ENCODE measurements around the gene LAMA3. TPM values are rescaled to one million over a fixed set of nuclear protein-coding genes. Genes with fewer than 3 reads are reported as not detected.

LAMA3 gene
- total RNA-seq, 1 experiment from 2014 or later = 8.1 TPM

DNA sequence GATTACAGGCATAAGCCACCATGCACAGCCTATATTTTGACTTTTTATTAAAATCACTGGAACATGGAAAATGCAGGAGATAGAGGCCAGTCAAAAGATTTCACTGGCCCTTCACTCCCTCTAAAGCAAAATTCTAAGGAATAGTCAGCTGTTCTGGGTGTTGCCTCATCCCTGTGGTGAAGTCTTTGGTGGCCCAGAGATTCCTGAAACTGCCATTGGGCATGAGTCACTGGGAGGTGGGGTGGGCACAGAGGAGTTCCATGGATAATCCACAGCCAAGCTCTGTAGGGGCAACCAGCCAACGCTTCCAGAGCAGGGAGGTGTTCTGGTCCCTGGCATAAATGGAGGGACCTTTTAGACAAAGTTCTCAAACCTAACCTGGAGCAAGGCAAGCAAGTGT is 235.6 kb downstream of the LAMA3 start:
- no peaks in the 10 kb centered on the region for H3K9me3 ChIP-seq (ENCODE audit: control insufficient read depth, insufficient read depth, low read depth, low read length)
- intact Hi-C loops (cut with micrococcal nuclease; ENCODE audit: unreplicated experiment) (no loop called here), in situ Hi-C loops (cut with HindIII; ENCODE audit: low pct_unique_long_range_greater_than_20kb, low sequenced_read_pairs) (no loop called here)
- ATAC-seq (no peak), DNase-seq (ENCODE audit: low read depth, low spot score) (no peak)
- TF ChIP-seq POLR2AphosphoS5 (IDR thresholded peaks at IDR 0.05; ENCODE audit: low read depth, low read length) (no peak), SIN3A (IDR thresholded peaks at IDR 0.05; ENCODE audit: borderline replicate concordance, insufficient read depth, low read depth, low read length) (no peak), REST (IDR thresholded peaks at IDR 0.05; ENCODE audit: insufficient read depth in 1 of 2, low read depth in 2 of 2, low read length in 1 of 2) (no peak), TCF7L2 (IDR thresholded peaks at IDR 0.05; ENCODE audit: low read depth, low read length) (no peak)
- TF ChIP-seq, protein P1, sequence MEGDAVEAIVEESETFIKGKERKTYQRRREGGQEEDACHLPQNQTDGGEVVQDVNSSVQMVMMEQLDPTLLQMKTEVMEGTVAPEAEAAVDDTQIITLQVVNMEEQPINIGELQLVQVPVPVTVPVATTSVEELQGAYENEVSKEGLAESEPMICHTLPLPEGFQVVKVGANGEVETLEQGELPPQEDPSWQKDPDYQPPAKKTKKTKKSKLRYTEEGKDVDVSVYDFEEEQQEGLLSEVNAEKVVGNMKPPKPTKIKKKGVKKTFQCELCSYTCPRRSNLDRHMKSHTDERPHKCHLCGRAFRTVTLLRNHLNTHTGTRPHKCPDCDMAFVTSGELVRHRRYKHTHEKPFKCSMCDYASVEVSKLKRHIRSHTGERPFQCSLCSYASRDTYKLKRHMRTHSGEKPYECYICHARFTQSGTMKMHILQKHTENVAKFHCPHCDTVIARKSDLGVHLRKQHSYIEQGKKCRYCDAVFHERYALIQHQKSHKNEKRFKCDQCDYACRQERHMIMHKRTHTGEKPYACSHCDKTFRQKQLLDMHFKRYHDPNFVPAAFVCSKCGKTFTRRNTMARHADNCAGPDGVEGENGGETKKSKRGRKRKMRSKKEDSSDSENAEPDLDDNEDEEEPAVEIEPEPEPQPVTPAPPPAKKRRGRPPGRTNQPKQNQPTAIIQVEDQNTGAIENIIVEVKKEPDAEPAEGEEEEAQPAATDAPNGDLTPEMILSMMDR (IDR thresholded peaks at IDR 0.05) = no peak
- no TSS peak for BruUV-seq (replicated peaks)
- H3K4me1 ChIP-seq (ENCODE audit: control insufficient read depth, insufficient read depth, low read length) = no peaks in the 10 kb centered on the region
- CTCF ChIA-PET = no interaction called here
- no peaks in the 10 kb centered on the region for H3K27me3 ChIP-seq (ENCODE audit: control insufficient read depth, insufficient read depth, low read length)
- H3K36me3 ChIP-seq (ENCODE audit: control insufficient read depth, insufficient read depth, low read length) = no peaks in the 10 kb centered on the region
- H3K27ac ChIP-seq (ENCODE audit: low read length) = no peak overlapping the region
- POLR2A ChIA-PET = no interaction called here
- no peak overlapping the region for H3K4me3 ChIP-seq (ENCODE audit: low read depth in 2 of 2, low read length in 2 of 2)

DNA sequence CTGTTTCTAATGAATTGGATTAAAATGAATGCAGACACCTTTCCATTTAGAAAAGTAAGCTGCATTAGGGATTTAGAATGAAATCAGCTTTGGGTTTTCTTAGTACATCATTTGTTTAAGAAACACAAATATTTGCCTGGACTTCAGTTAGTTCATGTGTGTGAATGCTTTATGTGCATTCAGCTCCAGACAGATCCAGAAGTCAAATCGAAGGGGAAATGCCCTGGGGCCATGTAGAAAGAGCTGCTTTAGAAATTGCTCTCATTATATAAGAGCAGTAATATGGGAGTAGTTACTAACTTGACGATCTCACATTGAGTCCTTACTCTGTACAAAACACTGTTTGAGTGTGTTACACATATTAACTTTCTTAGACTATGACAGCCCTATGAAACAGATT is 237.3 kb downstream of the LAMA3 start:
- no peaks in the 10 kb centered on the region for H3K36me3 ChIP-seq (ENCODE audit: control insufficient read depth, insufficient read depth, low read length)
- ChIA-PET CTCF (no interaction called here), POLR2A (interaction anchor here (0.7 kb wide), 1 partner anchor 227 kb away, joined by 3 read pairs; no protein-coding TSS in a partner anchor)
- intact Hi-C loops (cut with micrococcal nuclease; ENCODE audit: unreplicated experiment) = no loop called here
- no peak overlapping the region for H3K4me3 ChIP-seq (ENCODE audit: low read depth in 2 of 2, low read length in 2 of 2)
- no peak overlapping the region for H3K27ac ChIP-seq (ENCODE audit: low read length)
- H3K27me3 ChIP-seq (ENCODE audit: control insufficient read depth, insufficient read depth, low read length) = no peaks in the 10 kb centered on the region
- no peak for ATAC-seq
- BruUV-seq (replicated peaks) = no TSS peak
- no peak for DNase-seq (ENCODE audit: low read depth, low spot score)
- no peaks in the 10 kb centered on the region for H3K4me1 ChIP-seq (ENCODE audit: control insufficient read depth, insufficient read depth, low read length)
- TF ChIP-seq, protein P1 (IDR thresholded peaks at IDR 0.05) = no peak
- TF ChIP-seq REST (IDR thresholded peaks at IDR 0.05; ENCODE audit: insufficient read depth in 1 of 2, low read depth in 2 of 2, low read length in 1 of 2) = no peak
- no peak for TF ChIP-seq TCF7L2 (IDR thresholded peaks at IDR 0.05; ENCODE audit: low read depth, low read length)
- no peak for TF ChIP-seq POLR2AphosphoS5 (IDR thresholded peaks at IDR 0.05; ENCODE audit: low read depth, low read length)
- TF ChIP-seq SIN3A (IDR thresholded peaks at IDR 0.05; ENCODE audit: borderline replicate concordance, insufficient read depth, low read depth, low read length) = no peak
- in situ Hi-C loops (cut with HindIII; ENCODE audit: low pct_unique_long_range_greater_than_20kb, low sequenced_read_pairs) = no loop called here
- no peaks in the 10 kb centered on the region for H3K9me3 ChIP-seq (ENCODE audit: control insufficient read depth, insufficient read depth, low read depth, low read length)

Data from Panc1 (cell line).